Adrenal gland (tissue), 12 donors: ENCODE measurements around the gene MLLT1. TPM values are rescaled to one million over a fixed set of nuclear protein-coding genes. Genes with fewer than 3 reads are reported as not detected.

Experiments used
- DNase-seq, 7 donors: peaks; one replicate each; pipeline ENCODE4 v3.0.0-alpha.2; 2019 to 2020
- H3K27ac ChIP-seq, 5 donors: fragments of 200-600 bp; sonication (generic) in 4 of 5; 1 replicate in 3 of 5; 2 replicates in 2 of 5; pipeline versions ENCODE4 v1.5.1 to v1.8.0; 2016 to 2020; ENCODE audit warnings: mild to moderate bottlenecking in 1 of 5
- H3K27me3 ChIP-seq: fragments of 200-600 bp; 2 replicates; pipeline ENCODE4 v1.8.0; 2021
- H3K36me3 ChIP-seq, 2 donors: fragments of 200-600 bp; replicated peaks in 1 of 2; 1 replicate in 1 of 2; 2 replicates in 1 of 2; pipeline versions ENCODE4 v1.5.1 to v1.8.0; 2018 to 2022
- H3K4me1 ChIP-seq, 2 donors: fragments of 200-600 bp; replicated peaks in 1 of 2; 1 replicate in 1 of 2; 2 replicates in 1 of 2; pipeline versions ENCODE4 v1.5.1 to v1.8.0; 2018 to 2021
- H3K4me3 ChIP-seq, 4 donors: fragments of 200-600 bp; sonication (generic) in 3 of 4; one replicate each; pipeline ENCODE4 v1.5.1; 2016 to 2018
- H3K9me3 ChIP-seq, 3 donors: fragments of 200-600 bp; sonication (generic) in 1 of 3; replicated peaks in 1 of 3; 1 replicate in 2 of 3; 2 replicates in 1 of 3; pipeline versions ENCODE4 v1.5.1 to v1.8.0; 2016 to 2021
- CTCF ChIP-seq, 6 experiments: fragments of 450-650 bp in 4 of 6; fragments of 200-600 bp in 2 of 6; sonication (generic) in 1 of 6; IDR thresholded peaks; 1 replicate in 5 of 6; 2 replicates in 1 of 6; pipeline versions ENCODE4 v1.5.1 to v1.8.0; 2016 to 2021; ENCODE audit warnings: antibody characterized with exemption in 6 of 6, mild to moderate bottlenecking in 2 of 6, moderate library complexity in 1 of 6
- POLR2A ChIP-seq, 2 donors: fragments of 450-650 bp; IDR thresholded peaks; one replicate each; pipeline ENCODE4 v1.6.1; 2017; ENCODE audit warnings: antibody characterized with exemption in 2 of 2, mild to moderate bottlenecking in 2 of 2, moderate library complexity in 1 of 2
- WGBS, 4 donors: extraction: QIAGEN DNeasy Blood & Tissue Kit in 2 of 4; methylation state at CpG; one replicate each; pipeline versions ENCODE4 v1.1.5 to v1.1.7; 2013 to 2017; 5-methylcytosine and 5-hydroxymethylcytosine counted together
- intact Hi-C, 2 donors: fragments of 100-400 bp; cut with DNase I; formaldehyde crosslinking; loops; one replicate each; pipeline versions ENCODE4 v1.14.1 to v1.15.0; 2022 to 2023
- polyA plus RNA-seq, 3 donors: library from polyadenylated mRNA; stranded (reverse); fragments of 200-250 nt in 2 of 3; fragments of 350-450 nt in 1 of 3; fragmentation: Illumina TruSeq in 1 of 3; extraction: RNeasy Lipid Tissue Mini Kit (QIAGEN cat#74804) in 1 of 3; gene quantifications; one replicate each; pipeline ENCODE4 v1.2.3, GENCODE V29; 2013 to 2014
- total RNA-seq, 9 donors: library from RNA; depleted of rRNA in 4 of 9; stranded (reverse); fragments of >200 nt in 4 of 9; fragments of 120-200 nt in 1 of 9; fragmentation: NEBNext Ultra II Directional in 1 of 9; extraction: Animal tissue kit (Norgen Biotek cat#: 25700) in 1 of 9; gene quantifications; one replicate each; pipeline versions ENCODE4 v1.1.0 to v1.2.4, GENCODE V29; 2013 to 2023
- donor health status: healthy with polysubstance abuse.
- donor health status: Bipolar disorder and iron deficiency.
- donor health status: DM: yes; HTN: yes; CAD: no.
- donor health status: DM: no; HTN: no; CAD: no.
- donor health status: DM: no; HTN: no; CAD: no.
- donor health status: DM: yes; HTN: yes; CAD: no.

Gene MLLT1
- total and polyA plus RNA-seq, 12 donors = 9.3 to 66.3 (median 28.2) TPM

GRCh38 chr19:6204212-6204611 is 75.6 kb downstream of the MLLT1 start:
- no peaks in the 10 kb centered on the region for H3K9me3 ChIP-seq
- intact Hi-C loops = no loop called here
- 32 to 41% (median 36%) methylated on average over 6 of the region's 6 CpGs for WGBS, 4 donors
- TF ChIP-seq CTCF (IDR thresholded peaks at IDR 0.05) (no peak), POLR2A (IDR thresholded peaks at IDR 0.05) (no peak)
- H3K27me3 ChIP-seq = no peaks in the 10 kb centered on the region
- no peak overlapping the region for H3K4me3 ChIP-seq
- H3K36me3 ChIP-seq = no peaks in the 10 kb centered on the region
- peaks cover 3 to 5% of the 10 kb centered on the region in 2 donors for H3K4me1 ChIP-seq
- H3K27ac ChIP-seq = no peak overlapping the region
- no peak for DNase-seq

- peak; percentile 98 to 99 (median 98) for DNase-seq
- 0 to 1% (median 0%) methylated on average over 39 to 68 of the region's 68 CpGs for WGBS, 4 donors
- no peaks in the 10 kb centered on the region for H3K9me3 ChIP-seq
- no peaks in the 10 kb centered on the region for H3K36me3 ChIP-seq
- intact Hi-C loops = no loop called here
- peak overlapping the region in 3 of 5 donors; percentile 21 to 82 (median 54) for H3K27ac ChIP-seq
- H3K4me1 ChIP-seq = peaks cover 7 to 11% of the 10 kb centered on the region in 2 donors
- TF ChIP-seq POLR2A (IDR thresholded peaks at IDR 0.05) (peak in 1 of 2 donors; percentile 38), CTCF (IDR thresholded peaks at IDR 0.05) (peak in 5 of 6 experiments; percentile 50 to 74 (median 67))
- no peaks in the 10 kb centered on the region for H3K27me3 ChIP-seq
- H3K4me3 ChIP-seq = peak overlapping the region; percentile 9 to 71 (median 53)
Observed at GRCh38 chr19:6199240-6199994, 80.4 kb downstream of the MLLT1 start.

- peaks cover 7 to 11% of the 10 kb centered on the region in 2 donors for H3K4me1 ChIP-seq
- H3K27ac ChIP-seq = no peak overlapping the region
- TF ChIP-seq POLR2A (IDR thresholded peaks at IDR 0.05) = no peak
- no peak for TF ChIP-seq CTCF (IDR thresholded peaks at IDR 0.05)
- peak overlapping the region; percentile 9 to 71 (median 53) for H3K4me3 ChIP-seq
- H3K27me3 ChIP-seq = no peaks in the 10 kb centered on the region
- H3K9me3 ChIP-seq = no peaks in the 10 kb centered on the region
- intact Hi-C loops = no loop called here
- DNase-seq = no peak
- WGBS, 4 donors = 19 to 37% (median 28%) methylated on average over 8 of the region's 8 CpGs
- no peaks in the 10 kb centered on the region for H3K36me3 ChIP-seq
Observed at GRCh38 chr19:6198896-6199239, 80.9 kb downstream of the MLLT1 start.

- H3K9me3 ChIP-seq = no peaks in the 10 kb centered on the region
- no peak for TF ChIP-seq CTCF (IDR thresholded peaks at IDR 0.05)
- no peak for TF ChIP-seq POLR2A (IDR thresholded peaks at IDR 0.05)
- no peak overlapping the region for H3K27ac ChIP-seq
- H3K27me3 ChIP-seq = no peaks in the 10 kb centered on the region
- no peak for DNase-seq
- H3K4me1 ChIP-seq = peaks cover 7 to 11% of the 10 kb centered on the region in 2 donors
- no peak overlapping the region for H3K4me3 ChIP-seq
- intact Hi-C loops = no loop called here
- H3K36me3 ChIP-seq = no peaks in the 10 kb centered on the region
- 94 to 100% (median 96%) methylated on average over 2 to 5 of the region's 5 CpGs for WGBS, 4 donors
Observed at GRCh38 chr19:6196361-6196760, 83.4 kb downstream of the MLLT1 start.
